Endothelial cell (in vitro differentiated cells): ENCODE data around the gene AKAP8. TPM values are rescaled to one million over a fixed set of nuclear protein-coding genes. Genes with fewer than 3 reads are reported as not detected.

Experiments
- DNase-seq: peaks from one replicate; pipeline ENCODE4 v3.0.0; 2021; ENCODE audit warnings: low spot score
- H3K27ac Mint-ChIP-seq: one replicate; pipeline ENCODE4 v1.8.0; 2021; ENCODE audit warnings: mixed read lengths, inconsistent platforms; ENCODE audit not compliant: unreplicated experiment
- H3K27me3 Mint-ChIP-seq: one replicate; pipeline ENCODE4 v1.8.0; 2021; ENCODE audit warnings: mild to moderate bottlenecking, moderate library complexity, mixed read lengths, inconsistent platforms; ENCODE audit not compliant: unreplicated experiment
- H3K36me3 Mint-ChIP-seq: one replicate; pipeline ENCODE4 v1.8.0; 2021; ENCODE audit warnings: mild to moderate bottlenecking, low read depth, mixed read lengths, inconsistent platforms; ENCODE audit not compliant: unreplicated experiment
- H3K4me1 Mint-ChIP-seq: one replicate; pipeline ENCODE4 v1.8.0; 2021; ENCODE audit warnings: mild to moderate bottlenecking, mixed read lengths, inconsistent platforms; ENCODE audit not compliant: unreplicated experiment
- H3K4me3 Mint-ChIP-seq: one replicate; pipeline ENCODE4 v1.8.0; 2021; ENCODE audit warnings: mild to moderate bottlenecking, mixed read lengths, inconsistent platforms; ENCODE audit not compliant: unreplicated experiment
- H3K9me3 Mint-ChIP-seq: one replicate; pipeline ENCODE4 v1.8.0; 2021; ENCODE audit warnings: mixed read lengths, inconsistent platforms; ENCODE audit not compliant: unreplicated experiment
- CTCF ChIP-seq: fragments of 200-600 bp; sonication (generic); IDR thresholded peaks from one replicate; pipeline ENCODE4 v1.5.0; 2021; ENCODE audit warnings: antibody characterized with exemption; ENCODE audit not compliant: unreplicated experiment
- total RNA-seq: library from RNA; stranded (reverse); fragmentation: NEBNext Ultra II Directional; extraction: Animal tissue kit (Norgen Biotek cat#: 25700); gene quantifications from one replicate; pipeline ENCODE4 v1.2.1, GENCODE V29; 2021; ENCODE audit not compliant: unreplicated experiment

AKAP8 gene
- total RNA-seq, 1 donor from 2014 or later = 36.5 TPM

GRCh38 chr19:15425321-15425950, 45.8 kb upstream of the AKAP8 start:
- no peak for DNase-seq
- Mint-ChIP-seq H3K9me3 (no peaks in the 10 kb centered on the region), H3K4me1 (peaks cover 13% of the 10 kb centered on the region), H3K4me3 (no peak overlapping the region), H3K36me3 (peaks cover 46% of the 10 kb centered on the region), H3K27ac (no peak overlapping the region), H3K27me3 (peaks cover 26% of the 10 kb centered on the region)
- TF ChIP-seq CTCF = no peak

DNA sequence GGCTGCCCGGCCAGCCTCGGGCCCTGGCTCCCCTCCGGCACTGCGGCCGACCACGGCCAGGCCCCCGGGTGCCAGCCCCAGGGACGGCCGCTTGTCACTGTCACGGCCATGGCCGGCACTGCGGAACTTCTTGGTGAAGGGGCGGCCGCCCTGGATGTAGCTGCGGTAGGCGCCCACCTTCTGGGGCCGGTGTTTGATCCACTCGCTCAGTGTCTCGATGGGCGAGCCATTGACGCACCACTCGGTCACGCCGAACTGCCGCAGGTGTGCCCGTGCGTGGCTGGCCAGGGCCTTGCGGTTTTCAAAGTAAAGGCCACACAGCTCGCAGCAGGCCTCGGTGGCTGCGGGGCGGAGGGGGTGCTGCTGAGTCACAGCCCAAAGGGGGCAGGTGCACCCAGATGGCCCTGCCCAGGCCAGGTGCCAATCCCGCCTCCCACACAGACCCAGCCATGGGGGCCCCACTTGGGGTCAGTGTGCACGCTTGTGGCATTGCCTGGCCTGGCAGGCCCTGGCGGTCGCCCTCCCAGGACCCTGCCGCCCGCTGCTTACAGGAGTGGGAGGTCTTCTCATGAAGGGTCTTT, 45.2 kb upstream of the AKAP8 start:
- peaks cover 42% of the 10 kb centered on the region for H3K36me3 Mint-ChIP-seq
- DNase-seq = no peak
- TF ChIP-seq CTCF = no peak
- no peak overlapping the region for H3K27ac Mint-ChIP-seq
- H3K4me3 Mint-ChIP-seq = no peak overlapping the region
- peaks cover 22% of the 10 kb centered on the region for H3K27me3 Mint-ChIP-seq
- H3K4me1 Mint-ChIP-seq = peaks cover 12% of the 10 kb centered on the region
- no peaks in the 10 kb centered on the region for H3K9me3 Mint-ChIP-seq

DNA sequence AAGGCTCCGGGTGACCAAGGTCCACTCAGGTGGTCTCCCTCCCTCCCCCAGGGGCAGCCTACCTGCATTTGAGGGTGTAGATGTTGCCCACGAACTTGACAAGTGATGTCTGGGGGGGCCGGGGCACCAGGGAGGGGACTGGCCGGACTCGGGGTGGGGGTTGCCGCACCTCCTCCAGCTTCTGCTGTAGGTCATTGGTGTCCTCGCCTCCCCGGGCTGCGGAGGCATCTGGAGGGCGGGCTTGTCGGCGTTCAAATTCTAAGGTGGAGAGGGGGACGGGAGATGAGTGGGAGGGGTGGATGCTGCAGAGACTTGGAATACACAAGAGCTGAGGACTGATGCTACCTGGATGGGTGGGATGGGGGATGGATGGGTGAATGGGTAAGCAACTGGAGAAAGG, 44.5 kb upstream of the AKAP8 start:
- no peak for TF ChIP-seq CTCF
- no peaks in the 10 kb centered on the region for H3K9me3 Mint-ChIP-seq
- H3K4me1 Mint-ChIP-seq = peaks cover 11% of the 10 kb centered on the region
- peaks cover 41% of the 10 kb centered on the region for H3K36me3 Mint-ChIP-seq
- H3K4me3 Mint-ChIP-seq = no peak overlapping the region
- H3K27ac Mint-ChIP-seq = no peak overlapping the region
- no peak for DNase-seq
- peaks cover 22% of the 10 kb centered on the region for H3K27me3 Mint-ChIP-seq

DNA sequence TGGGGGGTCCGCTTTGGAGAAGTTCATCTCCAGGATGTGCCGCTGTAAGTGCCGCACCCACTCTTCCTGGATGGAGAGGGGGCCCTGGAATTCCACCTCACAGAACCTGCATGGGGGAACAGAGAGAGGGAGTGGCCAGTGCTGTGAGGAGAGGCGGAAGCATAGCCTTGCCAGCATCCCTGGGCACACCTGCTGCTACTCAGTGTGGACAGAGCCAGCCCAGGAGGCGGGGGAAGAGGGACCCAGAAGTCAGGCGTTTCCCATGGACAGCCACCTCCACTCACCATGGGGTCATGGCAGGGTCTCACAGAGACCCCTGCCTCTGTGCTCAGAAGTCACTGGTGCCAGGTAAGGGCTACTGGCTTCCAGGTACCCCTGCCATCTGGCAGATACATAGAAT, 43.5 kb upstream of the AKAP8 start:
- no peak for TF ChIP-seq CTCF
- H3K27ac Mint-ChIP-seq = no peak overlapping the region
- DNase-seq = no peak
- peaks cover 3% of the 10 kb centered on the region for H3K4me1 Mint-ChIP-seq
- peaks cover 33% of the 10 kb centered on the region for H3K36me3 Mint-ChIP-seq
- H3K27me3 Mint-ChIP-seq = peaks cover 22% of the 10 kb centered on the region
- peak overlapping the region; percentile 25 for H3K4me3 Mint-ChIP-seq
- no peaks in the 10 kb centered on the region for H3K9me3 Mint-ChIP-seq

GRCh38 chr19:15422296-15423075, 42.9 kb upstream of the AKAP8 start:
- H3K27ac Mint-ChIP-seq = no peak overlapping the region
- H3K4me3 Mint-ChIP-seq = peak overlapping the region; percentile 77

More at GRCh38 chr19:15422296-15423075, 42.9 kb upstream of the AKAP8 start:
- no peak for TF ChIP-seq CTCF
- peaks cover 23% of the 10 kb centered on the region for H3K27me3 Mint-ChIP-seq
- peaks cover 9% of the 10 kb centered on the region for H3K4me1 Mint-ChIP-seq
- no peaks in the 10 kb centered on the region for H3K9me3 Mint-ChIP-seq
- DNase-seq = no peak
- peaks cover 33% of the 10 kb centered on the region for H3K36me3 Mint-ChIP-seq
